DOHH2 (cell line): Measurements from ENCODE around the gene HDAC3.

Experiments
- CTCF ChIP-seq: fragments of 200-600 bp; sonication (generic); IDR thresholded peaks from one replicate; pipeline ENCODE4 v1.5.1; 2014; ENCODE audit warnings: antibody characterized with exemption, mild to moderate bottlenecking, low read depth, low read length; ENCODE audit not compliant: poor library complexity, severe bottlenecking
- EZH2phosphoT487 ChIP-seq: fragments of 200-600 bp; sonication (generic); IDR thresholded peaks from 2 replicates; pipeline ENCODE4 v1.6.1; 2017; ENCODE audit warnings: borderline replicate concordance, mild to moderate bottlenecking, antibody characterized with exemption, low read length, moderate library complexity, mixed read lengths

GRCh38 chr5:141649056-141649688 is 12.5 kb upstream of the HDAC3 start:
- TF ChIP-seq CTCF, result no peak
- no peak for TF ChIP-seq EZH2phosphoT487
